ENCODE results near the gene TAF9B. TPM values are rescaled to one million over a fixed set of nuclear protein-coding genes. Genes with fewer than 3 reads are reported as not detected.
"Not testable (repeated sequence)": the region's sequence is repeated elsewhere in the genome, so short reads cannot be mapped to it uniquely, and the experiment has no call there.

Gene TAF9B, protein sequence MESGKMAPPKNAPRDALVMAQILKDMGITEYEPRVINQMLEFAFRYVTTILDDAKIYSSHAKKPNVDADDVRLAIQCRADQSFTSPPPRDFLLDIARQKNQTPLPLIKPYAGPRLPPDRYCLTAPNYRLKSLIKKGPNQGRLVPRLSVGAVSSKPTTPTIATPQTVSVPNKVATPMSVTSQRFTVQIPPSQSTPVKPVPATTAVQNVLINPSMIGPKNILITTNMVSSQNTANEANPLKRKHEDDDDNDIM
- total RNA-seq, result 56.2 and 63.0 TPM in 2 replicates
- 11.4 TPM for polyA plus RNA-seq (2012)

DNA sequence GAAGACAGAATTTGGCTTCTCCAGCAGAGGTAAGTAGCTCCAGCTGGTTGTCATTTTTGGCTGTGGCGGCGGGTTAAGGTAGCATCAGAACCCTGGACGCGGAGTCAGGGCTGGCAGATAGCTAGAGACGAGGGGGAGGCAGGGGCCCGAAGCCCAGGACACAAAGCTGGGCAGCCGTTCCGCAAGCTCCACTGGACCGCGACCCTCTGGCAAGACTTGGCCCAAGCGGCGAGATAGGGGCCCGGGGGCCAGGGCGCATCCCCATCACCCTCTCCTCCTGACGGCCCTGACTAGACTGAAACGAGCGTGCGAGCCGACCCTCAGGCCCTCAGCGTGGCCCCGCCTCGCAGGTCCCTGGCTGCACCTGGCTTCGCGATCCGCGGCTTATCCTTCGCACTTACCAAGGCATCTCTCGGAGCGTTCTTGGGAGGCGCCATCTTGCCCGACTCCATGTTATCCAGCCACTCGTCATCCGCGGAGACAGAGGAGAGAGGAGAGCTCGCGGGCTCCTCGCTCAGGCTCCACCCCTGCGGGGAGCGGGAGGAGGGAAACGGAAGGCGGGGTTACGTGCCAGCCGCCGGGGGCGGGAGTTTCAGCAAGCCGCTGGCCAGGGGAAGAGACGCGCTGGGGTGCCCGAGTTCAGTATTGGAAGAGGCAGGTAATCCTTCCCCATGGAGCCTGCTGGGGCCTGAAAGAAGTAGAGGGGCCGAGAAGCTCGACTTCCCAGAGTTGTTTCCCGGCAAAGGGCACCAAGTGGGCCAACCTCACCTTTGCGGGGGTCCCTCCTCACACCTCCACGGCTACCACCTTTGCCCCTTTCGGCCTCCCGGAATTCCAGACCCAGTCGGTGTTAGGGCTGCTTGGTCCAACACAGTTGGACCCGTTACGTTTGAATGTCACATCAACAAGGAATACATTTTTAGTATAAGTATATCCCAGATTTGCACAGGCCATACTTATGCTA, at the start of gene TAF9B:
Gene TAF9B, minus strand, starts transcription at position 491 of the 964 bp plus-strand sequence. Its CDS starts 39 bp downstream, at position 452.
- DNase-seq (ENCODE audit: low read depth), result peak; percentile 85

DNA sequence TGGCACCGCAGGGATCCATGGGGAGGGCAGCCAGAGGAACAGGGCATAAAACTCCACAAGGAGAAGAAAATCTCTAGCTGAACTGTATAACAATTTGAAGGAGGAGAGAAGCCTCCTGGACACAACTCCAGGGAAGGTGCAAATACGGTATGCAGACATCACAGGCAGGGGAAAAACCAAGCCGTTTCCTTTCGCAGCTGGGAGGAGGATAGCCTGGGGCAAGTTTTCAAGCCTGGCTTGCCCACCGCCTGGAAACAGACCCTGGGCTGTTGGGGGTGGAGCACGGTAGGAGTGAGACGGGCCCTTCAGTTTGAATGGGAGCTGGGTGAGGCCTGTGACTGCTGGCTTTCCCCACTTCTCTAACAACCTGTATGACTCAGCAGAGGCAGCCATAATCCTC, 43.4 kb upstream of the TAF9B start:
- no peak for DNase-seq (ENCODE audit: low read depth)

DNA sequence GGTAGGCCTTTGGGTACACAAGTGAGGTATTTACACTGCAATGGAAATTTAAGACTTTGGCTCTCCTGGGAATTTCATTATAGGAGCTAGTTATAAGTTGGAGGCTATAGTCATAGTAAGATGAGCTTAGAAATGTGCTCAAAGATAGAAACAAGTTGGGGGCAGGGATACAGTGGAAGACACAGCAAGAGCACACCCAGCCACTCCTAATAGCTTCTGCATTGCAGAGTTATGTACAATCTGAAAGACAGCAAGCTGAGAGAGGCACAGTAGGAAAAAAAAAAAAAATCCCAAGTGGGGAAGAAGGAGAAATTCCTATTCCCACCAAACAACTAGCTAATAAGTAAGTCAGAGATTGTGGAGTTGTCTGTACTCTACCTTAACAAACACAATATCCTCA, 41.9 kb upstream of the TAF9B start:
- no peak for DNase-seq (ENCODE audit: low read depth)

DNA sequence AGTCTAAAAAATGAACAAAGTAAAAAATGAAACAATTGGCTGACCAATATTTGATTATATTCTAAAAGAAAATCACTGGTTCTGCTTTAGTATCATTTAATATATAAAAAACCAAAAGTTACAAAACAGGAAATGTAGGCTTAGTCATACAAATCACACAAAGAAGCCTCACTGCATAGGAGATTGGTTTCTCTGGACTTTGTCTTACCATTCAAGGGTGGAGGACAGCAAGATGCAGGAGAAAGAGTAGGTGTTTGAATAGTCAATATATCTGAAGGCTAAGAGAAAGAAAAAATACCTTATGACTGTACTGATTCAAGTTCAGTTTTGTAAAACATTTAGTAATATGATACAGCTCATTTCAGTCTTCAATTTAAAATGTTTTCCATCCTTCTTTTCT, 28.6 kb upstream of the TAF9B start:
- no peak for DNase-seq (ENCODE audit: low read depth)

DNA sequence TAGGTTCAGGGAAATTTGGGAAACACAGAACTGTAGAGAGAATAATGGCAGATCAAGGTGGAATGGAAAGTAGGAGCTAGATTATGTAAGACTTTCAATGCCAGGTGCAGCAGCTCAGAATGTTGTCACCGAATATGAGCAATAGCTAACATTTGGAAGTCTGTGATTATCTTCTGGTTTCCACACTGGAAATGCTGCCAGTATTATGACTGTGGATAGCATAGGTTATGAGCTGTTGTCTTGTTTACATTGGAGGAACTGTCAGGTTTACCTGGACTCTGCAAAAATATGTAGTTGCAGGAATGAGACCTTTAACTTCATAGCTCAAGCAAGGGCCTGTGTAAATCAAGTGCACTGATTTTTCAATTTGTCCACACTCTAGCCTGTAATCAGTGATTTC, 26.0 kb upstream of the TAF9B start:
- DNase-seq (ENCODE audit: low read depth), result no peak

DNA sequence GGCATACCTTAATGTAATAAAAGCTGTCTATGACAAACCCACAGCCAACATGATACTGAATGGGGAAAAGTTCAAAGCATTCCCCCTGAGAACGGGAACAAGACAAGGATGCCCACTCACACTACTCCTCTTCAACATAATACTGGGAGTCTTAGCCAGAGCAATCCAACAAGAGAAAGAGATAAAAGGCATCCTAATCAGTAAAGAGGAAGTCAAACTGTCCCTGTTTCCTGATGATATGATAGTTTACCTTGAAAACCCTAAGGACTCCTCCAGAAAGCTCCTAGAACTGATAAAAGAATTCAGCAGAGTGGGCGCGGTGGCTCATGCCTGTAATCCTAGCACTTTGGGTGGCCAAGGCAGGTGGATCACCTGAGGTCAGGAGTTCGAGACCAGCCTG, 23.7 kb upstream of the TAF9B start:
- not testable (repeated sequence) for DNase-seq (ENCODE audit: low read depth)

DNA sequence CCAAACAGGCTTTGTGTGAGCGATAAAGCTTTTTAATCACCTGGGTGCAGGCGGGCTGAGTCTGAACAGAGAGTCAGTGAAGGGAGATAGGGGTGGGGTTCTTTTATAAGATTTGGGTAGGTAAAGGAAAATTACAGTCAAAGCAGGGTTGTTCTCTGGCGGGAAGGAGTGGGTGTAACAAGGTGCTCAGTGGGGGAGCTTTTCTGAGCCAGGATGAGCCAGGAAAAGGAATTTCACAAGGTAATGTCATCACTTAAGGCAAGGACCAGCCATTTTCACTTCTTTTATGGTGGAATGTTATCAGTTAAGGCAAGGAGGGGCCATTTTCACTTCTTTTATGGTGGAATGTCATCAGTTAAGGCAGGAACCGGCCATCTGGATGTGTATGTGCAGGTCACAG, 21.3 kb upstream of the TAF9B start:
- not testable (repeated sequence) for DNase-seq (ENCODE audit: low read depth)

DNA sequence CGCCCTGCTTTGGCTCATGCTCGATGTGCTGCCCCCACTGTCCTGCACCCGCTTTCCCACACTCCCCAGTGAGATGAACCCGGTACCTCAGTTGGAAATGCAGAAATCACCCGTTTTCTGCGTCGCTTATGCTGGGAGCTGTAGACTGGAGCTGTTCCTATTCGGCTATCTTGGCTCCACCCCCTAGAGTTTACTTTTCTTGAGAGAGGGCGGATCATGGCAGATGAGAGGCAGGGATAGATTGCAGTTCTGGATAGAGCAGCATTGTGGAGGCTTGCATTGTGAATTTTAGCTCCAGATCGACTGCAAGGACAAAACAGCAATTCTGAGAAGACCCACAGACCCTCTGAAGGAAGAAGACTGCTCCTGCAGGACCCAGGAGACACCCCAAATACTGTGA, 18.4 kb upstream of the TAF9B start:
- not testable (repeated sequence) for DNase-seq (ENCODE audit: low read depth)

DNA sequence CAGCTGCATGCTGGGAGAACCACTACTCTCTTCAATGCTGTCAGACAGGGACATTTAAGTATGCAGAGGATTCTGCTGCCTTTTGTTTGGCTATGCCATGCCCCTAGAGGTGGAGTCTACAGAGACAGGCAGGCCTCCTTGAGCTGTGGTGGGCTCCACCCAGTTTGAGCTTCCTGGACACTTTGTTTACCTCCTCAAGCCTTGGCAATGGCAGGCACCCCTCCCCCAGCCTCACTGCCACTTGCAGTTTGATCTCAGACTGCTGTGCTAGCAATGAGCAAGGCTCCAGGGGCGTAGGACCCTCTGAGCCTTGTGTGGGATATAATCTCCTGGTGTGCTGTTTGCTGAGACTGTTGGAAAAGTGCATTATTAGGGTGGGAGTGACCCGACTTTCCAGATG, 17.9 kb upstream of the TAF9B start:
- DNase-seq (ENCODE audit: low read depth), result not testable (repeated sequence)

DNA sequence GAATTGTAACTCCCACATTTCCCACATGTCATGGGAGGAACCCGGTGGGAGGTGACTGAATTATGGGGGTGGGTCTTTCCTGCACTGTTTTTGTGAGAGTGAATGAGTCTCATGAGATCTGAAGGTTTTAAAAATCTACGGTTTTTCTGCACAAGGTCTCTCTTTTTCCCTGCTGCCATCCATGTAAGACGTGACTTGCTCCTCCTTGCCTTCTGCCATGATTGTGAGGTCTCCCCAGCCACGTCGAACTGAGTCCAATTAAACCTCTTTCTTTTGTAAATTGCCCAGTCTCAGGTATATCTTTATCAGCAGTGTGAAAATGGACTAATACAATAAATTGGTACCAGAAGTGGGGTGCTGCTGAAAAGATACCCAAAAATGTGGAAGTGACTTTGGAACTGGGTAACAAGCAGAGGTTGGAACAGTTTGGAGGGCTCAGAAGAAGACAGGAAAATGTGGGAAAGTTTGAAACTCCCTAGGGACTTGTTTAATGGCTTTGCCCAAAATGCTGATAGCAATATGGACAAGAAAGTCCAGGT, 7.6 kb upstream of the TAF9B start:
- not testable (repeated sequence) for DNase-seq (ENCODE audit: low read depth)

DNA sequence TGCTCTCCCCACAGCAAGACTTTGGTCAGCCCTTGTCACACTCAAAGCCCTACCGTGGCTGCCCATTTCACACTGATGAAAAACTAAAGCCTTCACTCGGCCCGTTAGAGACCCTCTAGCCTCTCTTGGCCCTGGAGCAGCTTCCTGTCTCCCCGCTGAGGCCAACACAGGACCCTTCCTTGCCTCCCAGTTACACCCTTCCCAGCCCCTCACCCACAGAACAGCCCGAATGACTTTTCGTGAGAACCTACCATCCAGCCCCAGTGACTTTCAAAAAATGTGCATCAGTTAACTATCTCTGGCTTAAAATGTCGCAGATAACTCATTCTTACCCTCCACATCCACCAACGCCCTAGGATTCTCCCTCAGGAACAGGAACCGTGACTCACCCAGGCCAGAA, 756 bp upstream of the TAF9B start:
- no peak for DNase-seq (ENCODE audit: low read depth)

DNA sequence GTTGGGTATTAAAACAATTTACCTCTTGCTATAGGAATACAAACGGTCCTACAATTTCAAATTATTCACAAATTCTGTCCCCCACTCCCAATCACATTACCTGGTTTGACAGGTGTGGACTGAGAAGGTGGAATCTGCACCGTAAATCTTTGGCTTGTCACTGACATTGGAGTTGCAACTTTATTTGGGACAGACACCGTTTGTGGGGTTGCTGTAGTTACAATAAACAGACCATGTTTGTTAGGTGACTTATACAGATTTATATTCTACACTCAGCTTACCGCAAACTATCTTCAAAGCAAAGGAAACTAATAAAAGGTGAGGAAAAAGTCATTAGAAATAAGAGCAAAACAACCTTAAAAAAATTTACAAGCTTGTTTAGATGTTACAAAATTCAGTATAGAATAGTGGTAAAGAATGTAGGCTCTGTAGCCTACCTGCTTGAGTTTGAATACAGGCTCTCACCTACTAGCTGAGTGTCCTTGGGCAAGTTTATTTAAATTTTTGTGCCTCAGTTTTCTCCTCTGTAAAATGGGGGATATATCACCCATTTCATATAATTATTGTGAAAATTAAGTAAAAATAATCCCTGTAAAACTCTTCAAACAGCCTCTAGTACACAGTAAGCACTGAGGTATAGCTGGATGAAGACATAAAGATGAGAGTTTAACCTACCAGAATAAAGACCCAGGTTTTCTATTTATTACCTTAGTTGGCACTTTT, 6.1 kb downstream of the TAF9B start:
- no peak for DNase-seq (ENCODE audit: low read depth)

DNA sequence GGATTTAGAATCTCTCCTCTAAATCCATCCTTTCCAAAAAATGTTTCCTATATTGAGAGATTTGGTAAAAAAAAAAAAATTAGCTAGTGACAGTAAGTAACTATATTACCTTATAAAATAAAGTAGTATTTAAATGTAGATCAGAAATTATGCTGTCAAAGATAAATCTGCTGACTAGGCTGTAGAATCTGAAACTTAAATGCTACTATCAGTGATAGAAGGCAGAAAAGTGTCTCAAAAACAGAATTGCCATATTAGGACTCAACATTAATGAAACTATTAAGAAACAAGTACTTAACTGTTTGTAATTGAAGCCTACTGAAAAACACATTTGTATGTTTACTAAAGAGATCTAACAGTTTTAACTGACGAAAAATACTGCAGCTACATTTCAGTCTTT, 8.3 kb downstream of the TAF9B start:
- no peak for DNase-seq (ENCODE audit: low read depth)

DNA sequence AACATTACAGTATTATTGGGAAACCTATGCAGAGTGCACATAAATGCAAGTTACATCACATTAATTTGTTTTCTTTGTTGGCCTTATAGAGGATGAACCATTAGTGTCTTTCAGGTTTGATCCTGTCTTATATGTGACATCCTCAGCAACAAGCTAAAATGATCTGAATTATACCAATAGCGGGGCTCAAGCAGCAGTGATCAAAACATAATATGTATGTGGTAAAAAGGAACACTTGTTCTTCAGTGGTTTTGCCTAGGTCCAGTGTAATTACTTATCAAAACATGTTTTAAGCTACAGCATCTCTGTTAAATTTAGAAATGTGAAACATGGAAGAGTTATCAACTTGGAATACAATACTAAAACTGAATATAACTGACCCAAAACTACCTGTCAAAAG, 9.1 kb downstream of the TAF9B start:
- no peak for DNase-seq (ENCODE audit: low read depth)

DNA sequence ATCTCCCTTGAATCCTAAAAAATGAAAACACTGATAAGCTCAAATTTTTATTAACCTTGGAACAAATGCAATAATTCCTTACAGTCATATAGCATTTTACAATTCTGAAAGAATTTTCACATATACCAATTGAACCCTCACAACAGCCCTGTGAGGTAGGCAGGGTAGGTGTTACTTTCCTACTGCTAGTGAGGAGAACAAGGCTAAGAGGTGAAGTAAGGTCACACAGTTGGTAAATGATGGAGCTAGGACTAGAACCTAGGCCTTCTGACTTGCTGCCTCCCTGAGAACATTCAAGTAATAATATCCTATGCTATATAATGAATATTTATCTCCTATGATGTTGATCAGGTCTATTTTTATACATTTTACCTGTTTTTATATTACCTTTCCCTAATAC, 9.7 kb downstream of the TAF9B start:
- DNase-seq (ENCODE audit: low read depth), result no peak

DNA sequence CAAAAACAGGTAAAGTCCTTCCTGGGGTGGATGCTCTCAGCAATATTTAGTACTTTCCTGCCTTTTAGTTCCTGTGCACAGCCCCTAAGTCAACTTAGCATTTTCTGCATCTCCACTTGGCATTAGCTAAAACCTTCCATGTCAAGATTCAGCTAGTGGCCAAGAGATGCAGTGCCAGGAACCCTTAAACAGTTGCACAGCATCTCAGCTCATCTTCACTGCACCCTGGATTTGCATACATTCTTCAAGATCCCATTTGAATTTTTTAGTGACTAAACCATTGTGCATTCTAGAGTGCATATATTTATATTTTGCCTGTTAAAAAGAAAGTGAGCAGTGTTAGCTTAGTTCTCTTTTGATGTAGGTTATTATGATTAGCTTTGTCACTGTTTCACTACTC, 13.7 kb downstream of the TAF9B start:
- not testable (repeated sequence) for DNase-seq (ENCODE audit: low read depth)

DNA sequence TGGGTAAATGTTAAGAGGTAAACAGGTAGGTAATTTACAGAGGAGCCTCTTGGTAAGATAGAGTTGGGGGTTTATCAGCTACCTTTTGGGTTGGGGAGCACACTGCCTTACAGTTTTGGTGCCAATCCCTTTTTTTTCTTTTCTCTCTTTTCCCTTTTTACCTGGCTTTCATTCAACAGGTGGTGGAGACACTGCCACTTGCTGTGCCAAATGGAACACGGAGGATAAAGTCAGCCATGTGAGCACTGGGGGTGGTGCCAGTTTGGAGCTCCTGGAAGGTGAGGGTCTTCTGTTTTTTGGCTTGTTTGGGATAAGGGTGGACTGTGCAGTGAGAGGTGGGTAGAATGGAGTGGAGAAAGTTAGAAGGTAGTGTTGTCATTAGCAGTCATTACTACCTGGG, 14.3 kb downstream of the TAF9B start:
- DNase-seq (ENCODE audit: low read depth), result no peak

DNA sequence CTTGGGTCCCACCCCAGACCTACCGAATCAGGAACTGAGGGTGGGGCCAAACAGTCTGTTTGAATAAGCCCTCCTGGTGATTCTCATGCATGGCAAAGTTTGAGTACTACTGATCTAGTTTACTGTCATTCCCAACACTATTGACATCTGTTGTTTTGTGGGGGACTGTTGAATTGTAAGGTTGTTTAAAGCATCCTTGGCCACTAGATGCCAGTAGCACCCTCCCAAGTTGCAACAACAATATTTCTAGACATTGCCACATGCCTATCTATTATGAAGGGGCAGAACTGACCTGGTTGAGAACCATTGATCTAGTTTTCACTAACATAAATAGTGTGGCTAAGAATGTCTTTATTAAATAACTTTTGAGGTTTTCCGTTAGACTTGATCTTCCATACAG, 15.1 kb downstream of the TAF9B start:
- DNase-seq (ENCODE audit: low read depth), result peak; percentile 42

DNA sequence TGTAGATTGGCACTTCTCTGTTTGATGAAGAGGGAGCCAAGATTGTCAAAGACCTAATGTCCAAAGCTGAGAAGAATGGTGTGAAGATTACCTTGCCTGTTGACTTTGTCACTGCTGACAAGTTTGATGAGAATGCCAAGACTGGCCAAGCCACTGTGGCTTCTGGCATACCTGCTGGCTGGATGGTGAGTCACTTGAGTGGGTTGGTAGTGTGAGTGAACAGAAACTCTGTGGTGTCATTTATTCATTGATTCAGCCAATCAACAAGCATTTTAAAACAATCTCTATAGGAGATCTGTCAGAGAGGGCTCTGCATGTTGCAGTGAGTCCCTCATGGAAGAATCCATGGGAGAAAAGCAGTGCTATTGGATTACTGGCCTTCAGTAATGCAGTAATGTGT, 16.3 kb downstream of the TAF9B start:
- DNase-seq (ENCODE audit: low read depth), result peak; percentile 52

DNA sequence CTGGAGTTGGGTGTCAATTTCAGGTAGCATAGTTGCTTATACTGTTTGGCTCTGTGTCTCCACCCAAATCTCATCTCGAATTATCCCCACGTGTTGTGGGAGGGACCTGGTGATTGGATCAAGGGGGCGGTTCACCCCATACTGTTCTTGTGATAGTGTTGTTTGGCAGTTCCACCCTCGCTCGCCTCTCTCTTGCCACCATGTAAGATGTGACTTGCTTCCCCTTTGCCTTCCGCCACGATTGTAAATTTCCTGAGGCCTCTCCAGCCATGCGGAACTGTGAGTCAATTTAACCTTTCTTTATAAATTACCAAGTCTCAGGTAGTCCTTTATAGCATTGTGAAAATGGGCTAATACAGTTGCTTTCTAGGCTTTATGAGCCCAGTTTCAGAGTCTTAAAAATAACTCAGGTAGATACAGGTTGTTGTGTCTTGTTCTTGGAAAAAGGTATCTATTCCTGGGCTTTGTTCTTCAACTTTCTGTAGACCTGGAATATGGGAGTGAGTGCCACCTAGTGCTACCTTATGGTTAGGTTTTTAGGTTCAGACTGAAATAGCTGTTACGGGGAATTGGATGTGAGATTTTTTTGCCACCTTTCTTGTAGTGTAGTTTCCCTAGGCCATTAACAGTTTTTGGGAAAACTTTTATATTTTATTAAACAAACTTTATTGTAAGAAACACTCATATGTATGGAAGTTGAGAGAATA, 19.8 kb downstream of the TAF9B start:
- DNase-seq (ENCODE audit: low read depth), result no peak

DNA sequence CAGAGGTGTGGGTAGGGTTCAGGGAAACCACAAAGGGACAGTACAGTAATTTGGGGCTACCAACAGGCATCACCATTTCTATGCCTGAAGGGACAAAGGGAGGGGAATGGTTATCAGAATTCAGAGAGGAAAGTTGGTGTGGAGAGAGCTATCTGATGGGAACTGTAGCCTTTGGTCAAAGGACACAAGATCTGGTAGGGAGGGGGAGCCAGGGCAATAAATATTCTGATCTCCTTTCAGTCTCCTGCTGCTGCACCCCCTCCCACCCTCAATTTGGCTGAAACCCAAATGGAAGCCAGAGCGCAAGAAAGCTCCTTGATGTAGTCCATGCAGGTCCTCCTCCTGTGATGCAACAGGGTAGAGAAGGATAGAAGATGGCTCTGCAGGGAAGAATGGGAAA, 20.8 kb downstream of the TAF9B start:
- no peak for DNase-seq (ENCODE audit: low read depth)

Data from myocyte (in vitro differentiated cells).